ENCODE measurements around the gene LUZP1. TPM values are rescaled to one million over a fixed set of nuclear protein-coding genes. Genes with fewer than 3 reads are reported as not detected.

LUZP1 gene
- total RNA-seq, 4 donors from 2014 or later: 20.8 to 25.7 (median 22.9) TPM

DNA sequence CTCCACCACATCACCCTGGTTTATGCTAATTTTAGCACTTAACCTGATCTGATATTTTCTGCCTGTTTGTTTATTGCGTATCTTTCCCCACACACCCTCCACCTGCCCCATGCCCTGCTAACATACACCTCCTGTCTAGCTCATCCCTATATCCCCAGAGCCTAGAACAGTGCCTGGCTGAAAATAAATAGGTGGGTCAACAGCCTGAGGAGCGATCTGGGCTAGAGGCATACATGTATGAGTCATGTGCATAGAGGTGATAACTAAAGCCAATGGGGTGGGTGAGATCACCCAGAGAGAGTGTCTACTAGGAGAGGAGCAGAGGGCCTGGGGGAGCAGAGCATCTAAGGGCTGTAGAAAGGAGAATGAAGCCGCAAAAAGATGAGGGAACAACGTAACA is 46.0 kb upstream of the LUZP1 start:
- Histone ChIP-seq H3K27ac (no peak overlapping the region), H3K9me3 (no peaks in the 10 kb centered on the region), H3K4me3 (no peak overlapping the region), H3K4me1 (peaks cover 14% of the 10 kb centered on the region), H3K36me3 (no peaks in the 10 kb centered on the region), H3K27me3 (peaks cover 73% of the 10 kb centered on the region)
- TF ChIP-seq, protein P1, sequence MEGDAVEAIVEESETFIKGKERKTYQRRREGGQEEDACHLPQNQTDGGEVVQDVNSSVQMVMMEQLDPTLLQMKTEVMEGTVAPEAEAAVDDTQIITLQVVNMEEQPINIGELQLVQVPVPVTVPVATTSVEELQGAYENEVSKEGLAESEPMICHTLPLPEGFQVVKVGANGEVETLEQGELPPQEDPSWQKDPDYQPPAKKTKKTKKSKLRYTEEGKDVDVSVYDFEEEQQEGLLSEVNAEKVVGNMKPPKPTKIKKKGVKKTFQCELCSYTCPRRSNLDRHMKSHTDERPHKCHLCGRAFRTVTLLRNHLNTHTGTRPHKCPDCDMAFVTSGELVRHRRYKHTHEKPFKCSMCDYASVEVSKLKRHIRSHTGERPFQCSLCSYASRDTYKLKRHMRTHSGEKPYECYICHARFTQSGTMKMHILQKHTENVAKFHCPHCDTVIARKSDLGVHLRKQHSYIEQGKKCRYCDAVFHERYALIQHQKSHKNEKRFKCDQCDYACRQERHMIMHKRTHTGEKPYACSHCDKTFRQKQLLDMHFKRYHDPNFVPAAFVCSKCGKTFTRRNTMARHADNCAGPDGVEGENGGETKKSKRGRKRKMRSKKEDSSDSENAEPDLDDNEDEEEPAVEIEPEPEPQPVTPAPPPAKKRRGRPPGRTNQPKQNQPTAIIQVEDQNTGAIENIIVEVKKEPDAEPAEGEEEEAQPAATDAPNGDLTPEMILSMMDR (IDR thresholded peaks at IDR 0.05): no peak
- no peak for TF ChIP-seq POLR2AphosphoS5 (IDR thresholded peaks at IDR 0.05)
- WGBS: 91% methylated on average over 4 of the region's 4 CpGs
- DNase-seq (ENCODE audit: low spot score in 2 of 2): no peak

DNA sequence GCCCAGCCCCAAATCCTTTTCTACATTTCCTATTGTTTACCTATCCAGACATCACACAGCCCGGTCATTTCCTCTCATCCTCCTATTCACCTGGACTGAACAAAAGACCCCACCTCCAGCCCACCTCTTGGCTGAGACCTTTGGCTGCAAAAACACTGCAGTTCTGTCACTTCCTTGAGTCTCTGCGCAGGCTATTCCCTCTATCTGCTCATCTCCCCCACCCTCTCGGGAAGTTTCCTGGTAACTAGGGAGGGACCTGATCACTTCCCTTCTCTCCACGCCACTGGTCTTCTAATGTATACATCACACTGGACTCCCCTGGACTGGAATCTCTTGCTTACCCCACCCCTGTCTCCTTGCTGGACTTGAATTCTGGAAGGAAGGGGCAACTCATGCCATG is 43.3 kb upstream of the LUZP1 start:
- Histone ChIP-seq H3K4me1 (peaks cover 5% of the 10 kb centered on the region), H3K27ac (no peak overlapping the region), H3K4me3 (no peak overlapping the region), H3K9me3 (no peaks in the 10 kb centered on the region), H3K27me3 (peaks cover 53% of the 10 kb centered on the region), H3K36me3 (no peaks in the 10 kb centered on the region)
- 63% methylated on average over 4 of the region's 4 CpGs for WGBS
- TF ChIP-seq EP300 (IDR thresholded peaks at IDR 0.05): no peak
- TF ChIP-seq, protein P1 (IDR thresholded peaks at IDR 0.05): no peak
- TF ChIP-seq POLR2A (IDR thresholded peaks at IDR 0.05): no peak
- TF ChIP-seq POLR2AphosphoS5 (IDR thresholded peaks at IDR 0.05): no peak
- DNase-seq (ENCODE audit: low spot score in 2 of 2): no peak

DNA sequence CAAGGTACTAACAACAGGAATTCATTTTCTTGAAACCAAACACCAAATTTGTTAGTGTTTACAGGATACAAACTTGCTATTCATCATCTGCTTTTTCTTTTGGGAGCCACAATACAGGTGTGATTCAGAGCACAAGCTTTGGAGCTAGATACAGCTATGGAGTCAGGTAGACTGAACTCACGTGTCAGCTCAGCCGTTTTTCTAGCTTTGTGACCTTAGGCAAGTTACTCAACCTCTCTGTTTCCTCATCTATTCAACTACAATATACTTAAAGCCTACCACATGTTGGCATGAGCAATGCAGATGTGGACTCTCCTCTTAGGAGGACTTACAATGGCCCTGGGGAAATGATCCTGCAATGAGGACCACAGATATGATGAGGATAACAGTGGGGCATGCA is 42.3 kb upstream of the LUZP1 start:
- peaks cover 43% of the 10 kb centered on the region for H3K27me3 ChIP-seq
- no peaks in the 10 kb centered on the region for H3K4me1 ChIP-seq
- TF ChIP-seq EP300 (IDR thresholded peaks at IDR 0.05) (no peak), POLR2AphosphoS5 (IDR thresholded peaks at IDR 0.05) (no peak), POLR2A (IDR thresholded peaks at IDR 0.05) (no peak)
- TF ChIP-seq, protein P1 (IDR thresholded peaks at IDR 0.05): no peak
- no peaks in the 10 kb centered on the region for H3K36me3 ChIP-seq
- H3K9me3 ChIP-seq: no peaks in the 10 kb centered on the region
- no peak for DNase-seq (ENCODE audit: low spot score in 2 of 2)
- H3K4me3 ChIP-seq: no peak overlapping the region
- 62% methylated on average over 2 of the region's 2 CpGs for WGBS
- H3K27ac ChIP-seq: no peak overlapping the region

DNA sequence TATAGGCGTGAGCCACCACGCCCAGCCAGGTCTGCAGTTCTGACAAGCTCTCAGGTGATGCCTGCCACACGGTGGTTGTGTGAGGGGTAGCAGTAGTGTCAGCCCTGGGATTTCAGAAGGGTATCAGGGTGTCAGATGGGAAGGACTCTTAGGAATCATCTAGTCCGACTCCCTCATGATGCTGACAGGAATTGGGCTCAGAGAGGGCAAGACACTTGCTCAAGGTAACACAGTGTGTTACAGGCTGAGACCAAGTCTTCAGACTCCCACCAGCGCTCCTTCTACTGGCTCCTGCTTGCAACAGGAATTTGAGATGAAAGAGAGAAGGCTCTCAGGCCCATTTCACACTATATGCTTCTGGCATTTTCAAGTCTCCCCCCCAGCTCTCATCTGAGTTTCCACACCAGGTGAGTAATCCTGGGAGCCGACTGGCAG is 41.7 kb upstream of the LUZP1 start:
- DNase-seq (ENCODE audit: low spot score in 2 of 2): no peak
- 34% methylated on average over 6 of the region's 6 CpGs for WGBS
- Histone ChIP-seq H3K27ac (no peak overlapping the region), H3K4me3 (no peak overlapping the region), H3K4me1 (no peaks in the 10 kb centered on the region), H3K36me3 (no peaks in the 10 kb centered on the region), H3K9me3 (no peaks in the 10 kb centered on the region), H3K27me3 (peaks cover 37% of the 10 kb centered on the region)
- no peak for TF ChIP-seq EP300 (IDR thresholded peaks at IDR 0.05)
- no peak for TF ChIP-seq POLR2AphosphoS5 (IDR thresholded peaks at IDR 0.05)
- no peak for TF ChIP-seq POLR2A (IDR thresholded peaks at IDR 0.05)
- TF ChIP-seq, protein P1 (IDR thresholded peaks at IDR 0.05): no peak

DNA sequence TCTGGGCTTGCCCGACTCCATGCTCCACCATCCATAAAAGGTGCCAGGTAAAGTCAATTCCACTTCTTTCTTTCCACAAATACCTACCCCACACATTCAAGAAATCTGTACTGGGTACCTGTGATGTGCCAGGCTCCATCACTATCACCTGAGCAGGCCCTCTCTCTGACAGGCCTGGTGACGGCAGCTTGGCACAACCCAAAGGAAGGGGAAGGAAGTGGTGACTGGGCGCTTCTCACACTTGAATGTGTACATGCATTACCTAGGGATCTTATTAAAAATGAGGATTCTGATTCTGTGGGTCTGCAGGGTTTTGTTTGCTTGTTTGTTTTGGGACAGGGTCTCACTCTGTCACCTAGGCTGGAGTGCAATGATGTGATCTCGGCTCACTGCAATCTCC is 41.1 kb upstream of the LUZP1 start:
- DNase-seq (ENCODE audit: low spot score in 2 of 2): no peak
- H3K27me3 ChIP-seq: peaks cover 31% of the 10 kb centered on the region
- H3K4me1 ChIP-seq: no peaks in the 10 kb centered on the region
- H3K4me3 ChIP-seq: no peak overlapping the region
- H3K36me3 ChIP-seq: no peaks in the 10 kb centered on the region
- no peak overlapping the region for H3K27ac ChIP-seq
- WGBS: 89% methylated on average over 4 of the region's 4 CpGs
- H3K9me3 ChIP-seq: no peaks in the 10 kb centered on the region
- TF ChIP-seq POLR2A (IDR thresholded peaks at IDR 0.05) (no peak), POLR2AphosphoS5 (IDR thresholded peaks at IDR 0.05) (no peak), EP300 (IDR thresholded peaks at IDR 0.05) (no peak)
- TF ChIP-seq, protein P1 (IDR thresholded peaks at IDR 0.05): no peak

Data from suprapubic skin (tissue), 4 donors.